K562 (cell line): ENCODE measurements around the gene PIGV. TPM values are rescaled to one million over a fixed set of nuclear protein-coding genes. Genes with fewer than 3 reads are reported as not detected.

Experiments used
- CAMTA2 ChIP-seq: fragments of 250-450 bp; sonication (Bioruptor Pico); conservative IDR thresholded peaks from 2 replicates; pipeline ENCODE4 v1.5.1; 2022
- CBX8 ChIP-seq: fragments of 200-600 bp; sonication (generic); IDR thresholded peaks from 2 replicates; pipeline ENCODE4 v1.6.1; 2012; ENCODE audit warnings: borderline replicate concordance, mixed run types, low read depth, mild to moderate bottlenecking, moderate library complexity, mixed read lengths, low read length, control low read depth, inconsistent platforms; ENCODE audit not compliant: poor library complexity, severe bottlenecking; ENCODE audit errors: extremely low read depth
- DACH1 ChIP-seq: fragments of 450-650 bp; IDR thresholded peaks from 2 replicates; pipeline ENCODE4 v1.6.1; 2018; ENCODE audit not compliant: partially characterized antibody
- DMBX1 ChIP-seq: fragments of 250-450 bp; sonication (Bioruptor Pico); IDR thresholded peaks from 2 replicates; pipeline ENCODE4 v1.8.0; 2022; ENCODE audit warnings: inconsistent platforms, mild to moderate bottlenecking, moderate library complexity, borderline replicate concordance
- EP300 ChIP-seq: IDR thresholded peaks from 2 replicates; pipeline ENCODE4 v1.6.1; 2012; ENCODE audit warnings: low read length, improper control_type of control experiment
- ESRRB ChIP-seq: fragments of 250-450 bp; sonication (Bioruptor Pico); IDR thresholded peaks from 2 replicates; pipeline ENCODE4 v1.5.0; 2020; ENCODE audit warnings: mild to moderate bottlenecking, moderate library complexity, borderline replicate concordance
- FOSL1 ChIP-seq: fragments of 200-800 bp; sonication (Bioruptor generic); conservative IDR thresholded peaks from 2 replicates; pipeline ENCODE4 v1.6.1; 2016; ENCODE audit warnings: missing genetic modification characterization, missing compliant biosample characterization
- FOXA1 ChIP-seq: fragments of 450-650 bp; IDR thresholded peaks from 2 replicates; pipeline ENCODE4 v1.6.1; 2016; ENCODE audit warnings: mild to moderate bottlenecking, borderline replicate concordance
- ID3 ChIP-seq, 2 experiments: fragments of 250-450 bp in 1 of 2; fragments of 450-650 bp in 1 of 2; sonication (Bioruptor Pico) in 1 of 2; IDR thresholded peaks; 2 replicates each; pipeline versions ENCODE4 v1.6.1 to v1.8.0; 2016 to 2021; ENCODE audit warnings: mild to moderate bottlenecking in 2 of 2, moderate library complexity in 2 of 2, missing compliant biosample characterization in 1 of 2, missing genetic modification characterization in 1 of 2
- JUN ChIP-seq, 2 experiments: sonication (generic) in 1 of 2; formaldehyde crosslinking in 1 of 2; IDR thresholded peaks; 2 replicates each; pipeline versions ENCODE4 v1.6.1 to v1.8.0; 2012 to 2022; ENCODE audit warnings: borderline replicate concordance in 2 of 2, mild to moderate bottlenecking in 2 of 2, improper control_type of control experiment in 1 of 2, low read depth in 1 of 2, low read length in 1 of 2, missing genetic modification reagents in 1 of 2
- KLF16 ChIP-seq: IDR thresholded peaks from 2 replicates; pipeline ENCODE4 v1.6.1; 2016; ENCODE audit warnings: antibody characterized with exemption
- LARP7 ChIP-seq: fragments of 450-650 bp; IDR thresholded peaks from 2 replicates; pipeline ENCODE4 v1.6.1; 2016
- MTA3 ChIP-seq: fragments of 450-650 bp; formaldehyde crosslinking; IDR thresholded peaks from 2 replicates; pipeline ENCODE4 v1.6.1; 2017; ENCODE audit warnings: mild to moderate bottlenecking, borderline replicate concordance
- MYNN ChIP-seq, 2 experiments: sonication (generic); formaldehyde crosslinking in 1 of 2; IDR thresholded peaks; 2 replicates each; pipeline versions ENCODE4 v1.5.0 to v1.6.1; 2016 to 2020; ENCODE audit warnings: antibody characterized with exemption in 1 of 2, missing genetic modification reagents in 1 of 2
- RAD21 ChIP-seq, 2 experiments: fragments of 250-450 bp in 1 of 2; fragments of 450-650 bp in 1 of 2; sonication (Bioruptor Pico) in 1 of 2; formaldehyde crosslinking in 1 of 2; IDR thresholded peaks in 1 of 2; conservative IDR thresholded peaks in 1 of 2; 2 replicates each; pipeline versions ENCODE4 v1.4.0 to v1.8.0; 2020 to 2022; ENCODE audit warnings: mild to moderate bottlenecking in 2 of 2, moderate library complexity in 1 of 2
- RCOR1 ChIP-seq, 2 experiments: IDR thresholded peaks; 2 replicates each; pipeline ENCODE4 v1.6.1; 2012; ENCODE audit warnings: low read depth in 2 of 2, low read length in 2 of 2, borderline replicate concordance in 1 of 2, improper control_type of control experiment in 1 of 2
- TAL1 ChIP-seq: fragments of 450-650 bp; IDR thresholded peaks from 2 replicates; pipeline ENCODE4 v1.6.1; 2016; ENCODE audit warnings: mild to moderate bottlenecking
- TCF7L2 ChIP-seq: fragments of 150-350 bp; IDR thresholded peaks from 2 replicates; pipeline ENCODE4 v1.6.1; 2016; ENCODE audit warnings: low read depth, mild to moderate bottlenecking, low read length, moderate library complexity
- VEZF1 ChIP-seq: fragments of 200-800 bp; sonication (Bioruptor generic); IDR thresholded peaks from 2 replicates; pipeline ENCODE4 v1.6.1; 2017; ENCODE audit warnings: missing genetic modification characterization, missing compliant biosample characterization
- YY1 ChIP-seq, 3 experiments: IDR thresholded peaks; 2 replicates each; pipeline ENCODE4 v1.6.1; 2011; ENCODE audit warnings: low read length in 2 of 3, mild to moderate bottlenecking in 2 of 3, moderate library complexity in 2 of 3, borderline replicate concordance in 1 of 3, control low read depth in 1 of 3, low read depth in 1 of 3; ENCODE audit not compliant: insufficient read depth in 3 of 3, insufficient replicate concordance in 2 of 3, control insufficient read depth in 1 of 3, insufficient read length in 1 of 3; ENCODE audit errors: extremely low read depth in 1 of 3
- ZNF12 ChIP-seq: sonication (generic); formaldehyde crosslinking; IDR thresholded peaks from 2 replicates; pipeline ENCODE4 v1.4.0; 2020; ENCODE audit warnings: mild to moderate bottlenecking, missing genetic modification reagents
- ZNF175 ChIP-seq: fragments of 200-800 bp; sonication (Bioruptor generic); IDR thresholded peaks from 2 replicates; pipeline ENCODE4 v1.6.1; 2016; ENCODE audit warnings: low read depth, mild to moderate bottlenecking, missing genetic modification characterization, missing compliant biosample characterization
- ZNF384 ChIP-seq: IDR thresholded peaks from 2 replicates; pipeline ENCODE4 v1.6.1; 2012; ENCODE audit warnings: low read depth, low read length, improper control_type of control experiment
- ZNF583 ChIP-seq: fragments of 250-450 bp; sonication (Bioruptor Pico); IDR thresholded peaks from 2 replicates; pipeline ENCODE4 v1.4.0; 2020
- ZNF644 ChIP-seq: fragments of 200-800 bp; sonication (Bioruptor generic); IDR thresholded peaks from 2 replicates; pipeline ENCODE4 v1.6.1; 2016; ENCODE audit warnings: low read depth, missing genetic modification characterization, missing compliant biosample characterization
- ZNF668 ChIP-seq: fragments of 250-450 bp; sonication (Bioruptor Pico); IDR thresholded peaks from 2 replicates; pipeline ENCODE4 v1.8.0; 2022; ENCODE audit warnings: mild to moderate bottlenecking, inconsistent platforms
- polyA plus RNA-seq, 8 experiments: library from polyadenylated mRNA; depleted of rRNA in 4 of 8; stranded (reverse) in 5 of 8; unstranded in 3 of 8; fragments of >200 nt; fragmentation: Nextera tagmentation in 2 of 8; fragmentation: Illumina TruSeq in 1 of 8; extraction: Ambion mirVana in 2 of 8; extraction: Trizol in 1 of 8; gene quantifications; 2 replicates each; pipeline versions ENCODE4 v1.2.1 to v1.2.3, GENCODE V29; 2011 to 2014; ENCODE audit warnings: inconsistent platforms in 1 of 8, missing spikeins in 1 of 8
- total RNA-seq, 7 experiments: library from RNA; depleted of rRNA in 6 of 7; stranded (reverse); fragments of >200 nt in 6 of 7; fragmentation: Illumina TruSeq in 2 of 7; extraction: Trizol in 2 of 7; gene quantifications; 2 replicates each; pipeline versions ENCODE4 v1.2.1 to v1.2.3, GENCODE V29; 2011 to 2021; ENCODE audit warnings: low replicate concordance in 1 of 7

PIGV gene
- total and polyA plus RNA-seq, 9 of the 15 experiments (the other 6 are each of a cell fraction or from before 2014, with no cell fraction given) = 8.4 to 21.8 (median 11.7) TPM

GRCh38 chr1:26791626-26792025 is 3.9 kb downstream of the PIGV start (continued):
- TF ChIP-seq ESRRB (CRISPR knock-in tag) (no peak), MTA3 (peak; percentile 64), RCOR1 (IDR thresholded peaks at IDR 0.05; ENCODE audit: borderline replicate concordance in 1 of 2, low read depth in 2 of 2, low read length in 2 of 2) (peak; percentile 83 to 96; a peak in 3 of 4 replicates), VEZF1 (CRISPR knock-in tag) (peak; percentile 41), ZNF668 (CRISPR knock-in tag) (no peak), TAL1 (peak; percentile 97), DMBX1 (peak; percentile 79), LARP7 (no peak), RAD21 (CRISPR knock-in tag; conservative IDR thresholded peaks at IDR 0.05 in 1 of 2, IDR thresholded peaks at IDR 0.05 in 1 of 2) (peak in 1 of 2 experiments; percentile 16; a peak in 1 of 4 replicates), MYNN (IDR thresholded peaks at IDR 0.05) (peak; percentile 81), MYNN (CRISPR knock-in tag; IDR thresholded peaks at IDR 0.05) (no peak), ZNF384 (0 out of 2 replicates have a peak, but pooled peaks have one; percentile 18), ZNF175 (CRISPR knock-in tag) (peak; percentile 70; the same call in 1 of the 2 replicates), KLF16 (peak; percentile 96), ZNF583 (CRISPR knock-in tag) (no peak), CBX8 (no peak), EP300 (peak; percentile 96), FOXA1 (peak; percentile 92), JUN (IDR thresholded peaks at IDR 0.05; ENCODE audit: borderline replicate concordance, low read depth, low read length) (0 out of 2 replicates have a peak, but pooled peaks have one; percentile 28), JUN (CRISPR knock-in tag; IDR thresholded peaks at IDR 0.05; ENCODE audit: borderline replicate concordance) (no peak), ZNF644 (tag) (peak; percentile 44; the same call in 1 of the 2 replicates), CAMTA2 (CRISPR knock-in tag) (no peak), TCF7L2 (no peak), FOSL1 (tag) (peak; percentile 56), ZNF12 (no peak), YY1 (IDR thresholded peaks at IDR 0.05; ENCODE audit: borderline replicate concordance in 1 of 3, control insufficient read depth in 1 of 3, extremely low read depth in 1 of 3, insufficient read depth in 3 of 3, insufficient read length in 1 of 3, insufficient replicate concordance in 2 of 3, low read depth in 1 of 3, low read length in 2 of 3) (peak in 1 of 3 experiments; percentile 58), ID3 (CRISPR knock-in tag; IDR thresholded peaks at IDR 0.05) (no peak), ID3 (tag; IDR thresholded peaks at IDR 0.05) (no peak), DACH1 (peak; percentile 53)
